ENCODE data around the gene HIRA.

Gene HIRA

DNA sequence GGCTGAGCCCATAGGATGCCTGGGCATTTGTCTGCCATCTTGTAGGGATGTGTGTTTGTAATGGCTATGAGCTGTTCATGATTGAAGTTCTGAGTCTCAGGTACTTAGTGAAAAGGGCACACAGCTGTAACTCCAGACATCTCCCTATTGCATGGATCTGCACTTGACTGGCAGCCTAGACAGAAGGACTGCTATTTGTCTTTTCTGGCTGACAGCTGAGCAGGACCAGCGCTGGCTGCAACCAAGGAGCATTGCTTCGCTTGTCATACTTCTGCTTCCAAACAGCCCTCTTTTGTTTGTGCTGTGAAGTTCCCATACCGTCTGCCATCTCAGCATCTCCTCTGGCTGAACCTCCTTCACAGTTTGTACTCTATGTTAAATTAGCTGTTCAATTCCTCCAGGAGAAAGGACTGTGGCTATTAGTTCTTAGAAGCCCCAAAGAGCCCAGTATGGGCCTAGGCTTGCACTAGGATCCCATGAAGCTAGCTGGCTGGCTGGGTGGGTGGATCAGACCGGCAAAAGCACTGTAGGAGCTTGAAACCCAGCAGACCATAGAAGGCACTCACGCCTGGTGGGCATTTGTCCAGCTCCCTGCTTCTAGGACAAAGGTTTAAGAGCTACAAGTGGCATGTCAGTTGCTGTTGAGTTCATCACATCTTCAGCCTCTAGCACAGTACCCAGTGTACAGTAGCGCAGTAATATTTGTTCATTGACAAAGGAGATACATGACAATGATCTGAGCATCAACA, 20.4 kb downstream of the HIRA start:
- no peak for DNase-seq (ENCODE audit: low spot score)

DNA sequence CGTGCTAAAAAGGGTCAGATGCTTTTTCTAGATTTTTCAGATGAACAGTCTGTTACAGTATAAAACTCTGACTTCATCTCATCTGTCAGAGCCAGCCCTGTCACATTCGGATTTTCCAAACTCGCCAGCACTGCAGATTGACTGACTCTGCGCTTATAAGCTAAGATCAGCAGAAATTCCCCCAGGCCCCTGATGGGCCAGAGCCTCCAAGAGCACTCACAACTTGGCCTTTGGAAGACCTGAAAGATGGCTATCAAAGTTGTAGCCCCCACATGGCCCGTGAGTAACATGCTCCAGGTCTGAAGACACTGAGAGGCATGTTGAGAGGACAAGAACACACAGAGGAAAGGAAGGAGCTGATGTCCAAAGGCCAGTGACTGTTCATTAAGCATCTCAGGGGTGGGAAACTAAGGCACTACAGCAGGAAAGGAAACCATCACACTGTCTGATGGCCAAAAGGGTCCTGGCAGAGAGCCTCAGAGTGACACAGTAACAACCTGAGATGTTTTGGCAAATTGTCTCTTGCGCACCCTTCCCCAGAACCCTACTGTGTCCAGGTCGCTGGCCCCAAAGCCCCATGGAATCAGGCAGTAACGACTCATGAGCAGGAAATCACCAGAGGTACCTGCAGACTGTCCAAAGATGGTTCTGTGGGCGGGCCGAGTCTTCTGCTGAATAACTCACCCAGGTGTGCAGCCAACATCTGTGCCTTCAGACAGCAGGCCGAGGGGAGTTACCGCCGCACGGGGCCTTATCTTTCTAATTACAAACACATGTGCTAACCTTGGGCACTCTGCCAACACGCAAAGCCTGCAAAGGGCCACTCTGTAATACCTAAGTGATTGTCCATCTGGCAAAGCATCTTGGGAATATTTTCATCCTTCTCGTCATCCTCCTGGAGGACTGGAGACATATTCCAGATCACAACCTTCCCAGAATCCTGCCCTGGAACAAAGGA, 23.6 kb downstream of the HIRA start:
- no peak for DNase-seq (ENCODE audit: low spot score)

DNA sequence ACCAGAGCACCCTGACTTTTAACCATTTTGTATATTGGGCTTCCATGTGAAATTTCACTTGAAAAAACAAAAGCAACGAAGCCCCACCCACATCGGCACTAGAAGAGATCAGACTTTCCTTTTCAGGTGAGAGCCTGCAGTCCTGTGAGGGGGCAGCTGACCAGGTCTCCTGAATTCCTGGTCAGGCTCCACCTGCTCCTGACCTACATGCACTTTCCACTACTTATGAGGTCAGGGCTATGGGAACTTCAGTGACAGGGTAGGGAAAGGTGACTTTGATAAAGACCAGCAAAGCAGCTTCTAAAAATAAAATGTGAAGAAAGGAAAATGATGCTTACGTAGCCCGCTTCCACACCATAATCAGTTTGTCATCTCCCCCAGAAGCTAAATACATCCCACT, 24.7 kb downstream of the HIRA start:
- DNase-seq (ENCODE audit: low spot score), result no peak

DNA sequence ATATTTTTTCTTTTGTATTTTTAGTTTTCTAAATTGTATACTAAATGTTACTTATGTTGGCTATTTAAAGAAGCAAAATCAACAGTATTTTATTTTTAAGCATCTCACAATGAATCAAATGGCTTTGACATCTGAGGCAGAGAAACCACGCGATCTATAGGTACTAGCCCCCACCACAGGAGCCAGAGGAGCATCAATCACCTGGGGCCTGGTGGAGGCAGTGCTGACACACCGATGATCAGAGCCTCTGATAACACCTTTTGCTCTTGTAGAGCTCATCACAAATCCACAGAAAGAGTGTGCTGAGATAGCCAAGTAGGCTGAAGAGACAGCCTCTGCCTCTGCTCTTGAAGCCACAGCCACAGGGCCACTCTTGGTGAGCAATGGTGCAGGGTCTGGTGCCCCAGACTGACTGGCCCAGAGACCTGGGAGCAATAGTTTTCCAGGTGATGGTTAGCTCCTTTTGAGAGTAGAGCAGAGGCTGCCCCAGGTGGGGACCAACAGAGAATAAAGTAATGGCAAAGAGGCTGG, 25.2 kb downstream of the HIRA start:
- no peak for DNase-seq (ENCODE audit: low spot score)

DNA sequence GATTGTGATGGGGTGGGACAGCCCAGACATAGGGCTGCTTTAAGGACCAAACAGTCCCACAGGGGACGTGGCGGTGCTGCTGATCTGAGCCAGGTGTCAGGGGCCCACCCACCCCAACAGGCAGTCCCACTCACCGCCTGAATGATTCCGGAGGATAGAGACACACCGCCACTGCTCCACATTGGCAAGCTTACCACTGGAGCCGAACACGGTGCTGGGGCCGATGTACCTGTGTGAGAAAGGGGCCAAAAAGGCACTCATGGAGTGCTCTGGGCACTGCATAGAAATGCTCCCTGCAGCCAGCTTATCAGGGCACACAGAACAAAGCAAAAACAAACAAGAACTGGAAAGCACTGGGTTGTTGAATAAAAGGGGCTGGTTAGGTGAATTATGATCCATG, 25.9 kb downstream of the HIRA start:
- DNase-seq (ENCODE audit: low spot score), result no peak

DNA sequence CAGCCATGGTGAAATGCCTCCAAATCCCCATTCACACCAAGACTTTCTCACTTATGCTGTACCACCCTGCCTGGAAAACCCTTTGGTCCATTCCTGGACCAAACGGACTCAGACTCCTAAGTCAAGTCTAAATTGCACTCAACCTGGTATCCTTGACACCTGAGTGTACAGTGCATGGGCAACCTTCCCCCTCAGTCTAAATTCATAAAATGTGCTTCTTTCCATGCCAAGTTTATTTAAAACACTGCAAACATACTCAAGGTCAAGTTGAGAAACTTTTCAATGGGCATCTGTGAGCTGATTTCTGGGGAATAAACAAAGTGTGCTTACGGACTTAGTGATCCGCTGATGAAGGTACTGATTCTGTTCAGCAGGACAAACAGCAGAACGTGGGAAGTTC, 26.4 kb downstream of the HIRA start:
- no peak for DNase-seq (ENCODE audit: low spot score)

DNA sequence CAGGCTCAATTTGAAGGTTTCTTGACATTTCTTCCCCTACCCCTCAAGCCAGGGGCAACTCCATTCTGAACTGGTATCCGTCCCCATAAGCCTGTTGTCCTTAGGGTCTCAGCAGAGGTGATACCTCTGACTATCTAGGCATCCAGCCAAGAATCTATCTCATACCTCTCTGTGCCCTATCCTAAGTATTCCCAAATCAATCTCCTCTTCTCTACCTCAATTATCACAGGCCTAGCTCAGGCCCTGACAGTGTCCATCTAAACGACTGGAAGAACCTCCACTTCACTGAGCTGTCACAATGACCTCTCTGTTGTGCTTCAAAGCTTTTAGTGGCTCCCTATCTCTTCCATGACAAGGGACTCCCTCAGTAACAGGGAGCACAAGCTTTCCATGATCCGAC, 26.9 kb downstream of the HIRA start:
- DNase-seq (ENCODE audit: low spot score), result no peak

DNA sequence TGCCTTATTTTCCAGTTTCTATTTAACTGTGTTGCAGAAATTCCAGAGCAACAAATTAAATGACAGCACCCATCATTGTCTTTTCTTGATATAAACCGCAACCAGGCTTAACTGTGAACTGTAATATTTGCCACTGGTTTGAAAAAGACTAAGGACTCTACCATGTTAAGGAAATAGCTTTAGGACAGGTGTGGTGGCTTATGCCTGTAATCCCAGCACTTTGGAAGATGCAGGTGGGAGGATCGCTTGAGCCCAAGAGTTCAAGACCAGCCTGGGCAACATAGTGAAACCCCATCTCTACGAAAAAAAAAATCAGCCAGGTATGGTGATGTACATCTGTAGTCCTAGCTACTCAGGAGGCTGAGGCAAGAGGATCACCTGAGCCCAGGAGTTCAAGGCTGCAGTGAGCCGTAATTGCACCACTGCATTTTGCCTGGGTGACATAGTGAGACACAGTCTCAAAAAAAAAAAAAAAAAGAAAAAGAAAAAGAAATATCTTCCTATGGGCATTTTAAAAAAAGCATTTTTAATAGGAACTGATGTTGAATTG, 28.8 kb downstream of the HIRA start:
- DNase-seq (ENCODE audit: low spot score), result no peak

DNA sequence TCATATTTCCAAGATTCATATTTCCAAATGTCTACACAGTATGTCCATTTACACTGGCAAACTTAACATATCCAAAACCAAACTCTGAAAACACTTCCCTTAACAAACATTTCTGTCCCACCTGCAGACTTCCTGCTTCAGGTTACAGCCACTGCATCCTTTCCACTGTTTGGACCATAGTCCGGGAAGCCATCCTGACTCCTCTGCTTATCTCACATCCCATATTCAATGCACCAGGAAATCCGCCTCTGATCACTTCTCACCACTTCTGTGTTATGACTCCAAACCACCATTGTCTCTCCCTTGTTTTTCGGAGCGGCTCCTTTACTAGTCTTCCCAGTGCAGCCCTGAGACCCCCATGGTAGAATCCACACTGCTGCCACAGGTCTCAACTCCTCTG, 30.1 kb downstream of the HIRA start:
- no peak for DNase-seq (ENCODE audit: low spot score)

DNA sequence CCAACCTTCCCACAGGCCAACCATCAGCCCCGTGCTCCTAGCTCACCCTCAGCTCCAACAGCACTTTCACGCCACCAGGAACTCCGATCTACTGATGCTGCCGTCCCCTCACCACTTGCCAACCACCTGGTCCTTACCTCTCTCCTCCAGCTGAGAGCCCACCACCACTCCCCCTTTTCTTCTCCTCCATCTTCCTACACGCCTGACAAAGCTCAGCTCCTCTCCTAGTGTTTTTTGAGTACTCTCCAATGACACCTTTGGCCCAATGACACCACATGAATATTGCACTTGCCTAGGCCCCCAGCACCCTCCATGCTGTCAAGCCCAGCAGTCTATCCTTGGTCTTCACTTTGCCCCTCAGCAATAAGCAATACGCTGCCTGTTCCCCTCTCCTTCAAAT, 30.7 kb downstream of the HIRA start:
- no peak for DNase-seq (ENCODE audit: low spot score)

DNA sequence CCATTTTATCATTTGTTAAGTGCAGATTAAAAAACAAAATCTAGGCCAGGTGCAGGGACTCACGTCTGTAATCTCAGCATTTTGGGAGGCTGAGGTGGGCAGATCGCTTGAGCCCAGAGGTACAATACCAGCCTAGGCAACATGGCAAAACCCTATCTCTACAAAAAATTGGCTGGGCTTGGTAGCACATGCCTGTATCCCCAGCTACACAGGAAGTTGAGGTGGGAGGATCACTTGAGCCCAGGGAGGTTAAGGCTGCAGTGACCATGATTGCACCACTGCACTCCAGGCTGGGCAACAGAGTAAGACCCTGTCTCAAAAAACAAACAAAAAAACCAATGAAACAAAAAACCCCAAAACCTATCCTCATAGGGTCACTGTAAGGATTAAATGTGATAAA, 32.9 kb downstream of the HIRA start:
- no peak for DNase-seq (ENCODE audit: low spot score)

DNA sequence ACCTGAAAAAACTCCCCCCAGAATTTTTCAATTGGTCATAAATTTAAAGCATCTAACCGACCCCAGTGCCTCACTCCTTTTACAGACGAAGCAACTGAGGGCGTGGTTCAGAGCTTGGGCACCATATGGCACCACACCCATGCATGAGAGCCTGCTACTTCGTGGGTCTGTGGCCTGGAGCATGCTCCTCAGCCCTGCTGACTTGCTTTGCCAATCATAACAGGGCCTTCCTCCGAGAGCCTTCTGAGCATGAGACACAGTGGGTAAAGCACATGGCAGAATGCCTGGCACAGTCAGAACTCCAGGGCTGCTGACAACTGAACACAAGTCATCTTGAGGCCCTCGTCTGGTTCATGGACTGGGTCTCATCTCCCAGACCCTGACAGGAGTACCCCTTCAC, 33.3 kb downstream of the HIRA start:
- DNase-seq (ENCODE audit: low spot score), result no peak

DNA sequence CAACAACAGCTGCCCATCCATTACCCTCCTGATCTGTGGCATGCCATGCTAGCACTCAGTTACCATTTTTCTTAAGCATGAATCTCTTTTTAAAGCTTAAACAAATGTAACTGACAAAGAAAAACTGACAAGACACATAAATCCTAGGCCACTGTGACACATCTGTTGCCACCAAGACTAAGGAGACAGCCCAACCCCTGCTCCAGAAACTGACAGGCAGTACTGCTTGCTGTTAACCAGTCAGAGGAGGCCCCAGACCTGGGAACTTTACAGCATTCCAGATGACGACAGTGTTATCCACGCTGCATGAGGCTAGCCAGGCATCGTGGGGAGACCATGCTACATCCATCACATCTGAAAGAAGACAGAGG, 33.8 kb downstream of the HIRA start:
- DNase-seq (ENCODE audit: low spot score), result no peak

DNA sequence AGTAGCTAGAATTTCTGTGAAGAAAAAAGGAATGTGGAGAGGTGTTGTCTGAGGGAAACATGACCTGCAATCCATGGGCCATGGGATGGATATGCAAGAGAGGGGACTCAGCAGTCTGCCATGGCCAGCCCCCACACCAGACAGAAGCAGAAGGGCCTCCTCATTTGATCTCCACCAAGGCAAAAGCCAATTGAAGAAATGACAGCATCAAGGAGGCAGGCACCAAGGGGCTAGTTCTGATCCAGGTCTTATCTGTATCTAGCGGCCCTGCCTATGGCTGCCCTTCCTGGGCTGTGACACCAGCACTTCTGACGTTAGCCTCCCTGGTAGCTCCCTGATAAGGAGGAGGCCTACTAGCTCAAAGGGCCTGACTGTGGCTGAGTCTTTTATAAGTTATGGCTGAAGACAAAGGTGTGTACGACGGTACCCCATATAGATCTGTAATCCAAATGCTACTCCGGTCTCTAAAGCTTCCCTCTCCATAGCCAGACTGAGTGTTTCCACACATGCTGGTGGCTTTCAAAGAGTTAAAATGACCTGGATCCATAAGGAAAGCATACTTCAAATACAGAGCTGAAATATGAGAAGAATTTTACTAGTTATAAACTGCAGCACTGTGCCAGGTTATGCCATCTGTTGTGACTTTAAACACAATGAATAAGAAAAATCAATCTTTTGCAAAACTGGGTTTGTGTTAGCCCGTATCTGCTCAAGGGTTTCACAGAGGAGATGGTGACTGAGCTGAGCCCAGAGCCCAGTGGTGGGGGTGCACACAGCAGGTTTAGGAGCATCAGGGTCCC, 34.4 kb downstream of the HIRA start:
- no peak for DNase-seq (ENCODE audit: low spot score)

DNA sequence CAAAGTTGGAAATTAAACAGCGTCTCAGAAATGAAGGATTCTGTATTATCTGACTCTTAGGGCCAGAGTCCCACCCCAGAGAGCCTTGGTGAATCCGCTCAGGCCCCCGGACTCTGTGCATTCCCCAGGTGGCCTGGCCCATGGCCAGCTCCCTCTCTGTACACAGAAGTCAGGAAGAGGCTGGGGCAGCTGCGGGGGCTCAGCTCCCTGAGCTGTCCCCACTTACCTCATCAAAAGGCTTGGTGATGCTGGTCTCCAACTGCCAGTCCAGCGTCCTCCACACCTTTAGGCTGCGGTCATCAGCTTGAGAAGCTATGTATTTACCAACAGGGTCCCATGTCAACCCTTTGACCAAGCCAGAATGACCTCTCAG, 35.0 kb downstream of the HIRA start:
- DNase-seq (ENCODE audit: low spot score), result no peak

DNA sequence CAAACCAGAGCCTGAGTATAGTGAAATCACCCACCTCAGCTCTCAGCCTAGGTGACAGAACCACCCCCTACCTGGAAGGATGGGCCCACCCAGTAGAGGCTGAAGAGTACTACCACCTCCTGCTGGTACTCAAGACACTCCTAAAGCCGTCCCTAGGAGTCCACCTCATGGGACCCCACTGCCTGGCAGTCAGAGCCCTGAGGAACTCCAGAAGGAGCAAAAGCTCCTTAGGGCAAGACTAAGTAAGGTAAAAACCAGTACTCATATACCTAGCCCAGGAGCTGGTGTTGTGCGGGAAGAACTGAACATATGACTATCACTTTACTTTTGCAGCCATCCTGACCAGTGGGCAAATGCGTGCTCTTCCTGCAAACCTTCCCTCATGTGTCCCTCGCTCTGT, 36.3 kb downstream of the HIRA start:
- DNase-seq (ENCODE audit: low spot score), result no peak

DNA sequence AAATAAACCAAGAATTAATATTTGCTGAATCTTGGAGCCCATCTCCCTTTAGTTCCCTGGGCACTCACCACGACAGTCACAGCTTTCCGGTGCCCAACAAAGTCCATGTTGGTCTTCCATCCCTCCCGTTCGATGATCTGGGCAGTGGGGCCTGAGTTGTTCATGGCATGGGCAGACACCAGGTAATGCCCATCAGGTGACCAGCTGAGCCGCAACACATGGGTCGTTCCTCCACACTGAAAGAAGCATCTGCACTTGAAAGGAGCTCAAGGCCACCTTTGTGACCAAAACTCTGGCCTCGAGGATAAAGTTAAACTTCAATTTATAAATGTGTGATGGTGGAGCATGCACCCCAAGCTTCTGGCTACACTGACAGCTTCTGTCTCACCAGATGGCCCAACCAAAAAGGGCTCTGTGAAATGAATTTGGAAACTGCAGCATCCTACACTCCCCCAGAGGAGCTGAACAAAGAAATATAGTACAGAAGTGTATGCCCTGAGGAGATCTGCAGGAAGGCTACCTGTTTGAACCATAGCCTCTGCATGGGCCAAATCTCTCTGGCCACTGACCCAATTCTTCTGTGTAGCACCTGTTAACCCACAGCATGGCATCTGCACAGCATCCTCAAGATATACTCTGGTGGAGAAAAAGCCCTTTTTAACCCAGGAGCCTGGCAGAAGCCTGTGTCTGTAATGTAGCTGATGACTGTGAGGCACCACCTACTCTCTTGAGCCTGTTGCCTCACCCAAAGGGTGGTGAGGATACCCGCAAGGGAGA, 37.1 kb downstream of the HIRA start:
- DNase-seq (ENCODE audit: low spot score), result no peak

DNA sequence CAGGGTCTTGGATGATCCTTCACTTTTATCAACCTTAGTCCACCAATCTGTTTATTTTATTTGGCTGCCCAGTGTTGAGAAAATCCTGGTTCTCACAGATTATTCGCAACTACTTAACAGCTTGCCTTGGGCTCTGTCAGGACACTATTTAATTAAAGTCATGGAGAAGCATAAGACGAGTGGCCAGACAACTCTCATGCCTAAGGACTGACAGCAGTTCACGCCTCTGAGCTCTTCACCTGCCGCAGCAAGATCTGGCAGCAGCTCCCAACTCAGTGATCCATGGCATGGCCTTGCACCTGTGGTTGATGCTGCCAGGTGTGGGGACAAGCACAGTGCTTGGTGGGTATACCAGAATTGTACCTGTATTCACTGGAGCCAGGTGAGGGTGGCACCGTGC, 37.8 kb downstream of the HIRA start:
- no peak for DNase-seq (ENCODE audit: low spot score)

DNA sequence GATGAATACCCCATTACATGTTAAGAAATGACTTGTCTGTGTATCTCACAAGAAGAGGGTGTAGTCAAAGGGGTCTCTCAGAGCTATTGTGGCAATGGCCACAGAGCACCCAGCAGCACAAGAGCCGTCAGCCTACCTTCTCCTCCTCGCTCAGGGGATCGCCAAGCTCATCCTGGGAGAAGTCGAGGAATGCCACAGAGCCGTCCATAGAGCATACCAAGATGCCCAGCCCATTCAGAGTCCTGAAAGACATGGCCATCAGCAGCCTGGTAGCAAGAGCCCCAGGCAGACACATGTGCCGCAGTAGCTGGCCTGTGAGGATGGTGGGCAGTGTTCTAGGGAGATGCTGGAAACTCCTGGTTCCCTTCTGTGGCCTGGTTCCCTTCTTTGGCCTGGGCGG, 44.0 kb downstream of the HIRA start:
- DNase-seq (ENCODE audit: low spot score), result no peak

DNA sequence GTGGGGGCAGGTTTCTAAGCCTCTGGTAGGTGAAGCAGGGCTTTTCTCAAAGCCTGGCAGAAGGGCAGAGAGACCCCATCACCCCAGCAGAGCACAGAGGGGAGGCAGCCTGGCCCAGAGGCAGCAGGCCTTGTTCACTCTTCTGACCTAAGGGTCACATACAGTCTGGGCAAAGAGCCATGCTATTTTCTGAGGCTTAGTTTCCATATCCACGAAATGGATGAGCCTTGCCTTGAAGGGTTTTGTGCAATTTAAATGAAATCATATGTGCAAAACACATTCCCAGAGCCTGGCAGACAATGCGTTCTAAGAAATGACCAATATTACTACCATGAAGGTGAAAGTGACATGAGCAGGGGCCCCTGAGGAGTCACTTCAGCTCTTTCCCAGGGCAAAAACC, 44.5 kb downstream of the HIRA start:
- DNase-seq (ENCODE audit: low spot score), result no peak

DNA sequence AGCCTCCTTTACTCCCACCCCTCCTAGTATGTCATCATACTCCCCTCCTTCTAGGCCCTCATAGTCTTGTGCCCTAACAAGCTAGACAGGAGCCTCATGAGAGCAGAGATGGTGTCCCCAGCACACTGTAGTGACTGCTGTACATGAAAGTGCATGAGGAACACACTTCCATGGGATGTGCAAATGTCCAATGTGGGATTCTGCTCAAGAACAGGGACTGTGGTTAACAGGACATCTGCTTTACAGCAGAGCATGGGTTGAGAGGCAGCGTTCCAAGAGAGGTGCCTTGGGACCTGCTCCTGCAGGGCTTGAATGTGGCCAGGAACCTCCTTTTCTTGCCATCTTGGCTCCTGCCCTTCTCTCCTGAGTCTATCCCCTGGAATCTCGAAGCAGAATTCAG, 45.3 kb downstream of the HIRA start:
- DNase-seq (ENCODE audit: low spot score), result no peak
